ENCODE results near the gene INTS3.

INTS3 gene

GRCh38 chr1:153799016-153799415 is 71.2 kb downstream of the INTS3 start:
- no CpG with 5 or more reads among the region's 4 CpGs for WGBS (ENCODE audit: insufficient coverage, insufficient read length)
- Histone ChIP-seq H3K9me3 (ENCODE audit: control insufficient read depth, insufficient read depth, low read length) (no peaks in the 10 kb centered on the region), H3K4me3 (ENCODE audit: low read length) (no peak overlapping the region), H3K4me1 (ENCODE audit: control insufficient read depth, insufficient read depth, low read length) (peaks cover 5% of the 10 kb centered on the region), H3K36me3 (ENCODE audit: control insufficient read depth, insufficient read depth, low read length) (no peaks in the 10 kb centered on the region), H3K27ac (ENCODE audit: low read length) (no peak overlapping the region), H3K27me3 (ENCODE audit: control insufficient read depth, insufficient read depth, low read length) (no peaks in the 10 kb centered on the region)
- no peak for DNase-seq (ENCODE audit: low read depth, low spot score)

DNA sequence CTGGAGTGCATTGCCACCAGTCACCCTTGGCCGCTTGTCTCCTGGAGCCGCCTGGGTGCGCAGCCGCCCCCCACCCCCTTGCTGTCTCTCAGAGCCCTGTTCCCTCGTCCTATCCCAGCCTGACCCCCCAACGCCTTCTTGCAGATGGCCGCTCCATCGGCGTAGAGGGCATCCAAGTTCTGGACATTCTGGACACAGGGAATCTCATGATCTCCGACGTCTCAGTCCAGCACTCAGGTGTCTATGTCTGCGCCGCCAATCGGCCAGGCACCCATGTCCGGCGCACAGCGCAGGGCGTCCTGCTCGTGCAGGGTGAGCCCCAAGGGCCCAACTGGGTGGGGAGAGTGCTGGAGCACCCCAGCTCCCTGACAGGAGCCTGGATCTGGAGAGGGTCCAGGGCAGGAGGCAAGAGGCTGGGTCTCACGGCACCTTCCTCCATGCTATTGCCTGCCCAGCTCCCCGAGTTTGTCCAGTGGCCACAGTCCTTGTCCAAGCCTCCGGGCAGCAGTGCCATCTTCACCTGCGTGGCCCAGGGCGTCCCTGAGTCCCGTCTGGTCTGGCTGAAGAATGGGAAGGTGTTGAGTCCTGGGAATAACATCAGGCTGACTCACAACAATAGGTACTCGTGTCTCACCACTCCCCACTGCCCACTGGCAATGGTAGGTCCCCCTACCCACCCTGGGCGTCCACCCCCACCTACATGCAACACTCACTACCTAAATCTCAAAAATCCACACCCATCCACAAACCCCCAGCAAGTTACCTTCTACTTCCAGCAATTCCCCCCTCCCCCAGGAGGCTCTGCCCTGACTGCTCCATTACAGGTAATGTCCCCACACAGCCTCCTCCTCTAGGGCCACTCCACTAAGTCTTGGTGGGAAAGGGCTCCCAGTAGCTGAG is 72.0 kb downstream of the INTS3 start:
- Histone ChIP-seq H3K36me3 (ENCODE audit: control insufficient read depth, insufficient read depth, low read length) (no peaks in the 10 kb centered on the region), H3K27ac (ENCODE audit: low read length) (no peak overlapping the region), H3K27me3 (ENCODE audit: control insufficient read depth, insufficient read depth, low read length) (no peaks in the 10 kb centered on the region), H3K4me3 (ENCODE audit: low read length) (no peak overlapping the region), H3K9me3 (ENCODE audit: control insufficient read depth, insufficient read depth, low read length) (no peaks in the 10 kb centered on the region), H3K4me1 (ENCODE audit: control insufficient read depth, insufficient read depth, low read length) (peaks cover 5% of the 10 kb centered on the region; the same call in 1 of the 2 replicates)
- no CpG with 5 or more reads among the region's 27 CpGs for WGBS (ENCODE audit: insufficient coverage, insufficient read length)
- no peak for DNase-seq (ENCODE audit: low read depth, low spot score)

- H3K27ac ChIP-seq (ENCODE audit: low read length), result no peak overlapping the region
- no CpG with 5 or more reads among the region's 7 CpGs for WGBS (ENCODE audit: insufficient coverage, insufficient read length)
Measured at GRCh38 chr1:153800516-153800915, 72.7 kb downstream of the INTS3 start.

GRCh38 chr1:153801028-153801625 is 73.3 kb downstream of the INTS3 start:
- H3K27ac ChIP-seq (ENCODE audit: low read length), result no peak overlapping the region
- no peaks in the 10 kb centered on the region for H3K27me3 ChIP-seq (ENCODE audit: control insufficient read depth, insufficient read depth, low read length)
- no peaks in the 10 kb centered on the region; the same call in 1 of the 2 replicates for H3K4me1 ChIP-seq (ENCODE audit: control insufficient read depth, insufficient read depth, low read length)
- DNase-seq (ENCODE audit: low read depth, low spot score), result no peak
- no CpG with 5 or more reads among the region's 6 CpGs for WGBS (ENCODE audit: insufficient coverage, insufficient read length)
- H3K36me3 ChIP-seq (ENCODE audit: control insufficient read depth, insufficient read depth, low read length), result no peaks in the 10 kb centered on the region
- H3K4me3 ChIP-seq (ENCODE audit: low read length), result no peak overlapping the region
- no peaks in the 10 kb centered on the region for H3K9me3 ChIP-seq (ENCODE audit: control insufficient read depth, insufficient read depth, low read length)

More at GRCh38 chr1:153800516-153800915, 72.7 kb downstream of the INTS3 start:
- no peak for DNase-seq (ENCODE audit: low read depth, low spot score)
- Histone ChIP-seq H3K4me3 (ENCODE audit: low read length) (no peak overlapping the region), H3K4me1 (ENCODE audit: control insufficient read depth, insufficient read depth, low read length) (peaks cover under 1% of the 10 kb centered on the region; the same call in 1 of the 2 replicates), H3K27me3 (ENCODE audit: control insufficient read depth, insufficient read depth, low read length) (no peaks in the 10 kb centered on the region), H3K36me3 (ENCODE audit: control insufficient read depth, insufficient read depth, low read length) (no peaks in the 10 kb centered on the region), H3K9me3 (ENCODE audit: control insufficient read depth, insufficient read depth, low read length) (no peaks in the 10 kb centered on the region)

DNA sequence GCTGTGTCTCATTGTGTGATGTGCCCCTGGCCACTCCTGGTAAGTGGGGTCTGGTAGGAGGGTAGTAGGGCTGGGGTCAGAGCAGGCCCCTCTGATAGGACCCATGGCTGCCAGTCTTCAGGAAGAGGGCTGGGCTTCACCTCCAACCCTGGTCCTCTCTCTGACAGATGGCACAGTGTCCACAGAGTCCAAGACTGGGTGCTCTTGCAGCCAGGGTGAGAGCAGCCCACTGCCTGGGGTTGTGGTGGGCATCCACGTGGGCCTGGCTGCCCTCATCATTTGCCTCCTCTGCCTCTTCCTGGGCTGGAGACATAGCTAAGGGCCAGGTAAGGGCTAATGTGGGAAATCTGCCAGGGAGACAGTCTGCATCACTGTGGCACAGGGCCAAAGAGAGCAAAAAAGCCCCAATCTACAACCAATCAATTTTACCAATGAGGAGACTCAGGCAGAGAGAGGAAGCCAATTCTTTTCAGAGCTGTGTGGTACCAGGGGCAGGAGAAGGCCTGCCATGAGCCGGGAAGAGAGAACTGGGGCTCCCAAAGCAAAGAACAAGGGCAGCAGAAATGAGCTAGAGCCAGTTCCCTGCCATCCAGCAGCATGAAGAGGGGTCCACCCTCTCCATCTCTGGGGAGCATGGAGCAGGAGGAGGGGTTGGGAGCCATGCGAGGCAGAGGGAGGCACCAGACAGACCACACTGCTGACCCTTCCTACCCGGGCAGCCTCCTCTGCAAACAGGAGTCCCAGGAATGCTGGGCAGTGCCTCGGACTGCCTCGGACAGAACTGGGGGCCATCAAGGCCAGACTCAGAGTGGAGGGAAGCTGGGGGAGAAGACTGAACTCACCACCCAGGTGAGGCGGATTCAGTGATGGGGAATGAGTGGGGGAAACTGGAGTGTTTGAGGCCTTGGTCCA is 74.2 kb downstream of the INTS3 start:
- H3K27ac ChIP-seq (ENCODE audit: low read length), result no peak overlapping the region
- no peak for DNase-seq (ENCODE audit: low read depth, low spot score)
- H3K4me3 ChIP-seq (ENCODE audit: low read length), result no peak overlapping the region
- peaks cover under 1% of the 10 kb centered on the region; the same call in 1 of the 2 replicates for H3K36me3 ChIP-seq (ENCODE audit: control insufficient read depth, insufficient read depth, low read length)
- no CpG with 5 or more reads among the region's 7 CpGs for WGBS (ENCODE audit: insufficient coverage, insufficient read length)
- no peaks in the 10 kb centered on the region; the same call in 1 of the 2 replicates for H3K4me1 ChIP-seq (ENCODE audit: control insufficient read depth, insufficient read depth, low read length)
- no peaks in the 10 kb centered on the region for H3K9me3 ChIP-seq (ENCODE audit: control insufficient read depth, insufficient read depth, low read length)
- no peaks in the 10 kb centered on the region for H3K27me3 ChIP-seq (ENCODE audit: control insufficient read depth, insufficient read depth, low read length)

DNA sequence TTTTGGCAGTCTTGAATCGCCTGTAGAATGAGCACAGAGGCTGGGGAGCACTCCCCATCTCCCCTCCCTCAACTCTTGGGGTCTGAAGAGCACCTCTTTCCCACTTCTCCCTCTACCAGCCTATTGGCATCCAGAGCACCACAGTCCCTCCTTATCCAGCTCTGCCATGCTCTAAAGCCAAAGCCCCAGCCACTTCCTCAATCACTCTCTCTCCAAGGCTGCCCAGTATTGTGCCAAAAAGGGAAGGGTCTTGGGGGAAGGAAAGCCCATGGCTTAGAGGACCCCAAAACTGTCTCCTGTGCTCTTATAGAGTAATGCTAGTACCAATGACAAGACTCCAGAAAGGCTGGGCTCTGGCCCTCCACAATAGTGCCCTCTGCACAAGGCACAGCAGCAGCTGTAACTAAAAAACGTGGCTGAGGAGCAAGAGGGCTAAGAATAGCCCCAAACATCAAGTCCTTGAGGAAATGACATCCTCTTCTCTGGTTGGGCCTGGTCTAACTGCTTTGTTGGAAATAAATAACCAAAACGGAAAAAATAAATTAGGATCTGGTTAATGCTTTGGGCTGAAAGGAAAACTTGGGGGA is 75.7 kb downstream of the INTS3 start:
- Histone ChIP-seq H3K27me3 (ENCODE audit: control insufficient read depth, insufficient read depth, low read length) (no peaks in the 10 kb centered on the region), H3K36me3 (ENCODE audit: control insufficient read depth, insufficient read depth, low read length) (peaks cover 3% of the 10 kb centered on the region; the same call in 1 of the 2 replicates), H3K9me3 (ENCODE audit: control insufficient read depth, insufficient read depth, low read length) (no peaks in the 10 kb centered on the region), H3K4me1 (ENCODE audit: control insufficient read depth, insufficient read depth, low read length) (no peaks in the 10 kb centered on the region; the same call in 1 of the 2 replicates), H3K4me3 (ENCODE audit: low read length) (no peak overlapping the region), H3K27ac (ENCODE audit: low read length) (no peak overlapping the region)
- DNase-seq (ENCODE audit: low read depth, low spot score), result no peak
- no CpG with 5 or more reads among the region's 3 CpGs for WGBS (ENCODE audit: insufficient coverage, insufficient read length)

- H3K27ac ChIP-seq (ENCODE audit: low read length), result no peak overlapping the region
- WGBS (ENCODE audit: insufficient coverage, insufficient read length), result no CpG with 5 or more reads among the region's 2 CpGs
- no peaks in the 10 kb centered on the region for H3K27me3 ChIP-seq (ENCODE audit: control insufficient read depth, insufficient read depth, low read length)
- H3K36me3 ChIP-seq (ENCODE audit: control insufficient read depth, insufficient read depth, low read length), result peaks cover 3% of the 10 kb centered on the region; the same call in 1 of the 2 replicates
- H3K4me3 ChIP-seq (ENCODE audit: low read length), result no peak overlapping the region
- H3K9me3 ChIP-seq (ENCODE audit: control insufficient read depth, insufficient read depth, low read length), result no peaks in the 10 kb centered on the region
- H3K4me1 ChIP-seq (ENCODE audit: control insufficient read depth, insufficient read depth, low read length), result no peaks in the 10 kb centered on the region; the same call in 1 of the 2 replicates
- DNase-seq (ENCODE audit: low read depth, low spot score), result no peak
Measured at GRCh38 chr1:153804112-153804511, 76.3 kb downstream of the INTS3 start.

- no CpG with 5 or more reads among the region's 5 CpGs for WGBS (ENCODE audit: insufficient coverage, insufficient read length)
- H3K9me3 ChIP-seq (ENCODE audit: control insufficient read depth, insufficient read depth, low read length), result no peaks in the 10 kb centered on the region
- no peaks in the 10 kb centered on the region for H3K4me1 ChIP-seq (ENCODE audit: control insufficient read depth, insufficient read depth, low read length)
- no peak for DNase-seq (ENCODE audit: low read depth, low spot score)
- no peaks in the 10 kb centered on the region for H3K27me3 ChIP-seq (ENCODE audit: control insufficient read depth, insufficient read depth, low read length)
- no peak overlapping the region for H3K4me3 ChIP-seq (ENCODE audit: low read length)
- no peak overlapping the region for H3K27ac ChIP-seq (ENCODE audit: low read length)
- peaks cover 6% of the 10 kb centered on the region; the same call in 1 of the 2 replicates for H3K36me3 ChIP-seq (ENCODE audit: control insufficient read depth, insufficient read depth, low read length)
Measured at GRCh38 chr1:153805042-153805745, 77.3 kb downstream of the INTS3 start.

- H3K4me1 ChIP-seq (ENCODE audit: control insufficient read depth, insufficient read depth, low read length), result no peaks in the 10 kb centered on the region
- H3K36me3 ChIP-seq (ENCODE audit: control insufficient read depth, insufficient read depth, low read length), result peaks cover 7% of the 10 kb centered on the region; the same call in 1 of the 2 replicates
- H3K9me3 ChIP-seq (ENCODE audit: control insufficient read depth, insufficient read depth, low read length), result no peaks in the 10 kb centered on the region
- H3K4me3 ChIP-seq (ENCODE audit: low read length), result no peak overlapping the region
- no CpG with 5 or more reads among the region's 11 CpGs for WGBS (ENCODE audit: insufficient coverage, insufficient read length)
- no peak overlapping the region for H3K27ac ChIP-seq (ENCODE audit: low read length)
- no peaks in the 10 kb centered on the region for H3K27me3 ChIP-seq (ENCODE audit: control insufficient read depth, insufficient read depth, low read length)
- DNase-seq (ENCODE audit: low read depth, low spot score), result no peak
Measured at GRCh38 chr1:153805886-153806719, 78.3 kb downstream of the INTS3 start.

All from iPS DF 6.9 (cell line).